Loucy (cell line): Measurements from ENCODE around the gene TXNDC5.

Experiments
- H2AFZ ChIP-seq: fragments of 200-600 bp; sonication (generic); 2 replicates; pipeline ENCODE4 v1.6.0; 2016; ENCODE audit warnings: antibody characterized with exemption, mild to moderate bottlenecking, low read length, moderate library complexity
- H3F3A ChIP-seq: fragments of 200-600 bp; 2 replicates; pipeline ENCODE4 v1.6.0; 2016; ENCODE audit warnings: antibody characterized with exemption, low read depth, mild to moderate bottlenecking
- H3K27me3 ChIP-seq: fragments of 200-600 bp; sonication (generic); 2 replicates; pipeline ENCODE4 v1.6.1; 2014; ENCODE audit warnings: low read length, mild to moderate bottlenecking; ENCODE audit not compliant: insufficient read depth, poor library complexity, severe bottlenecking
- H3K36me3 ChIP-seq: fragments of 200-600 bp; sonication (generic); 2 replicates; pipeline ENCODE4 v1.6.1; 2016; ENCODE audit warnings: low read length; ENCODE audit not compliant: insufficient read depth
- H3K4me1 ChIP-seq: fragments of 200-600 bp; sonication (generic); 2 replicates; pipeline ENCODE4 v1.5.1; 2014; ENCODE audit warnings: low read length, mild to moderate bottlenecking; ENCODE audit not compliant: insufficient read depth, poor library complexity, severe bottlenecking
- H3K4me2 ChIP-seq: fragments of 200-600 bp; sonication (generic); 2 replicates; pipeline ENCODE4 v1.6.0; 2014; ENCODE audit warnings: antibody characterized with exemption, low read length, low read depth, mild to moderate bottlenecking; ENCODE audit not compliant: poor library complexity, severe bottlenecking
- H3K4me3 ChIP-seq: fragments of 200-600 bp; sonication (generic); 2 replicates; pipeline ENCODE4 v1.5.1; 2014; ENCODE audit warnings: low read length, mild to moderate bottlenecking, mixed read lengths; ENCODE audit not compliant: poor library complexity, severe bottlenecking
- H3K79me2 ChIP-seq: fragments of 200-600 bp; sonication (generic); 2 replicates; pipeline ENCODE4 v1.6.1; 2014; ENCODE audit warnings: low read length; ENCODE audit not compliant: insufficient read depth
- H3K9ac ChIP-seq: fragments of 200-600 bp; sonication (generic); 2 replicates; pipeline ENCODE4 v1.6.0; 2014; ENCODE audit warnings: mild to moderate bottlenecking, low read depth, low read length, moderate library complexity; ENCODE audit not compliant: poor library complexity, severe bottlenecking
- H3K9me2 ChIP-seq: fragments of 200-600 bp; sonication (generic); replicated peaks from 2 replicates; pipeline ENCODE4 v1.6.1; 2016; ENCODE audit warnings: low read depth, low read length, mixed read lengths
- H3K9me3 ChIP-seq: fragments of 200-600 bp; sonication (generic); 2 replicates; pipeline ENCODE4 v1.6.1; 2014; ENCODE audit warnings: mild to moderate bottlenecking, antibody characterized with exemption, low read length, low read depth; ENCODE audit not compliant: insufficient read depth
- H4K20me1 ChIP-seq: fragments of 200-600 bp; sonication (generic); 2 replicates; pipeline ENCODE4 v1.6.0; 2014; ENCODE audit warnings: antibody characterized with exemption, low read length, mild to moderate bottlenecking; ENCODE audit not compliant: insufficient read depth, poor library complexity, severe bottlenecking
- EZH2phosphoT487 ChIP-seq: fragments of 200-600 bp; IDR thresholded peaks from 2 replicates; pipeline ENCODE4 v1.6.1; 2018; ENCODE audit warnings: antibody characterized with exemption, mild to moderate bottlenecking, moderate library complexity, borderline replicate concordance
- TF ChIP-seq, protein P1 (sequence below): fragments of 200-600 bp; sonication (generic); conservative IDR thresholded peaks from 2 replicates; pipeline ENCODE4 v1.5.1; 2014; ENCODE audit warnings: mild to moderate bottlenecking, antibody characterized with exemption, low read length

TXNDC5 gene

DNA sequence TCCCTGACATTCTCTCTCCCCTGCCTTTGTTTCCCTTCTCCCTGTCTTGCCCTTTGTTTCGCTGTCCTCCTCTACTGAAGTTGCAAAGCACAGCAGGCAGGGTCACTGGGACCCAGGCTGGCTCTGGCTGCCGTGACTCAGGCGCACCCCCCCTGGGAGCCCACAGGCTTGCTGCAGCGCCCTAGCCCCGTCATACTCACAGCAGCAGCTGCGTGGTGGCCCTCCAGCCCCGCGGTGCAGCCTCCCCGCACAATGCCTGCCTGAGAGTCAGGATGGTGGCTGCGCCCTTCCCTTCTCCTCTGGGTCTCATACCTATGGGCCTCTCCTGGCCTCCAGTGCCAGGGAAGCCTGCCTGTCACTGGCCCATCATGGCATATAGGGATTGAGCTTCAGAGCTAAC is 41.7 kb downstream of the TXNDC5 start:
- Histone ChIP-seq H3K36me3 (no peaks in the 10 kb centered on the region), H4K20me1 (no peaks in the 10 kb centered on the region), H3K9ac (no peak overlapping the region), H3K4me3 (no peak overlapping the region), H3K27me3 (no peaks in the 10 kb centered on the region), H3K79me2 (no peaks in the 10 kb centered on the region), H3K4me2 (no peak overlapping the region), H3K9me3 (peaks cover 8% of the 10 kb centered on the region; the same call in 1 of the 2 replicates), H2AFZ (no peak overlapping the region), H3K4me1 (no peaks in the 10 kb centered on the region), H3K9me2 (no peaks in the 10 kb centered on the region), H3F3A (no peaks in the 10 kb centered on the region)
- TF ChIP-seq, protein P1, sequence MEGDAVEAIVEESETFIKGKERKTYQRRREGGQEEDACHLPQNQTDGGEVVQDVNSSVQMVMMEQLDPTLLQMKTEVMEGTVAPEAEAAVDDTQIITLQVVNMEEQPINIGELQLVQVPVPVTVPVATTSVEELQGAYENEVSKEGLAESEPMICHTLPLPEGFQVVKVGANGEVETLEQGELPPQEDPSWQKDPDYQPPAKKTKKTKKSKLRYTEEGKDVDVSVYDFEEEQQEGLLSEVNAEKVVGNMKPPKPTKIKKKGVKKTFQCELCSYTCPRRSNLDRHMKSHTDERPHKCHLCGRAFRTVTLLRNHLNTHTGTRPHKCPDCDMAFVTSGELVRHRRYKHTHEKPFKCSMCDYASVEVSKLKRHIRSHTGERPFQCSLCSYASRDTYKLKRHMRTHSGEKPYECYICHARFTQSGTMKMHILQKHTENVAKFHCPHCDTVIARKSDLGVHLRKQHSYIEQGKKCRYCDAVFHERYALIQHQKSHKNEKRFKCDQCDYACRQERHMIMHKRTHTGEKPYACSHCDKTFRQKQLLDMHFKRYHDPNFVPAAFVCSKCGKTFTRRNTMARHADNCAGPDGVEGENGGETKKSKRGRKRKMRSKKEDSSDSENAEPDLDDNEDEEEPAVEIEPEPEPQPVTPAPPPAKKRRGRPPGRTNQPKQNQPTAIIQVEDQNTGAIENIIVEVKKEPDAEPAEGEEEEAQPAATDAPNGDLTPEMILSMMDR: no peak
- TF ChIP-seq EZH2phosphoT487: no peak

DNA sequence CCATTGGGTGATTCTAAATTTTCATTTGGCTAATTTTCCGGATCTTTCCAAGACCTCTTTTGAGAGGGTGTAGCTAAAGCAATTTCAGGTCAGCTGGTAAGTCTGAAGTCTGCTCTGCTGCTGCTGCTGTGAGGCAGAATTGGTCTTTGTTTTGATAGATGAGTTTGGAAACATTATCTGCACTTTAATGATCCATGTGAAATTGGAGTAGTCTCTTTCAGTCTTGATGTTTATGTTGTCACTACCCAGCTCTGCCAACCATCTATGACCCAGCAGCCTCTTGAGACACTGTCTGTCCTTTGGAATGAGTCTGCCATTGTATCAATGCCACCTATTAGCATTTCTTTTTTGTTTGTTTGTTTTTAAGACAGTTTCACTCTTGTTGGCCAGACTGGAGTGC is 44.1 kb downstream of the TXNDC5 start:
- no peaks in the 10 kb centered on the region for H3F3A ChIP-seq
- TF ChIP-seq EZH2phosphoT487: no peak
- TF ChIP-seq, protein P1: no peak
- H4K20me1 ChIP-seq: no peaks in the 10 kb centered on the region
- no peaks in the 10 kb centered on the region for H3K4me1 ChIP-seq
- no peak overlapping the region for H3K9ac ChIP-seq
- H3K79me2 ChIP-seq: no peaks in the 10 kb centered on the region
- no peak overlapping the region for H3K4me3 ChIP-seq
- H3K9me3 ChIP-seq: no peaks in the 10 kb centered on the region
- no peaks in the 10 kb centered on the region for H3K27me3 ChIP-seq
- no peak overlapping the region for H2AFZ ChIP-seq
- H3K9me2 ChIP-seq: no peaks in the 10 kb centered on the region
- H3K4me2 ChIP-seq: no peak overlapping the region
- H3K36me3 ChIP-seq: no peaks in the 10 kb centered on the region

DNA sequence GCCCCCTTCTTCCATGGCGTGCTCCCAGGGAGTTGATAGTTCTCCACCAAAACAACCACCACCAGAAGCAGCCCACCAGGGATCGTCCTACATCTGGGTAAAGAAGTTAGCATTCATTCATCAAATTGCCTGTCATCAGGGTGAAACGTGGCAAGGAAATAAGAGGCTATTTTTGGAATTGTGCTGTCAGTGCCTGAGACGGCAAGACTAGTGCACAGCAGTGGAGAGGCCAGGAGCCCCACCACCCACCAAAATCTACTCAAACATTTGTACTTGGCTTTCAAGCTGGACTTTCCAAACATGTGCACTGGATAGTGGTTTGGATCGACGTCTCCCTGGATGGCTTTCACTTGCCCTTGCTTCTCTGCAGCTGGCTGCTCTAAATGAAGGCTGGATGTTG is 44.8 kb downstream of the TXNDC5 start:
- Histone ChIP-seq H3K4me1 (no peaks in the 10 kb centered on the region), H3K9me2 (no peaks in the 10 kb centered on the region), H3K27me3 (no peaks in the 10 kb centered on the region), H3K4me3 (no peak overlapping the region), H3K9me3 (no peaks in the 10 kb centered on the region), H3K79me2 (no peaks in the 10 kb centered on the region), H4K20me1 (no peaks in the 10 kb centered on the region), H3K36me3 (no peaks in the 10 kb centered on the region), H3K4me2 (no peak overlapping the region), H3F3A (no peaks in the 10 kb centered on the region), H3K9ac (no peak overlapping the region), H2AFZ (no peak overlapping the region)
- TF ChIP-seq, protein P1: no peak
- TF ChIP-seq EZH2phosphoT487: no peak
